Stimulated activated CD8-positive, alpha-beta memory T cell treated with anti-CD3 and anti-CD28 coated beads, Interleukin-7, amount 100 ng/mL, for 24 hours (primary cell): Measurements from ENCODE around the gene SERINC3.
"Not testable (repeated sequence)": the region's sequence is repeated elsewhere in the genome, so short reads cannot be mapped to it uniquely, and the experiment has no call there.

ENCODE experiments used
- DNase-seq: peaks from one replicate; pipeline ENCODE4 v3.0.0-alpha.2; 2020; ENCODE audit warnings: low read depth

The SERINC3 gene

GRCh38 chr20:44491635-44492395, 30.1 kb downstream of the SERINC3 start:
- DNase-seq = no peak

GRCh38 chr20:44489931-44490330, 31.9 kb downstream of the SERINC3 start:
- no peak for DNase-seq

- DNase-seq = no peak
Observed at GRCh38 chr20:44489223-44489622, 32.6 kb downstream of the SERINC3 start.

- DNase-seq = no peak
Observed at GRCh38 chr20:44488551-44488950, 33.3 kb downstream of the SERINC3 start.

- DNase-seq = no peak
Observed at GRCh38 chr20:44485830-44486198, 36.1 kb downstream of the SERINC3 start.

GRCh38 chr20:44485078-44485829, 36.6 kb downstream of the SERINC3 start:
- DNase-seq = no peak

- DNase-seq = no peak
Observed at GRCh38 chr20:44483112-44483511, 38.8 kb downstream of the SERINC3 start.

- DNase-seq = no peak
Observed at GRCh38 chr20:44481719-44482416, 40.0 kb downstream of the SERINC3 start.

- DNase-seq = no peak
Observed at GRCh38 chr20:44480097-44480496, 41.8 kb downstream of the SERINC3 start.

GRCh38 chr20:44479643-44480042, 42.2 kb downstream of the SERINC3 start:
- no peak for DNase-seq

- no peak for DNase-seq
Observed at GRCh38 chr20:44478206-44478605, 43.7 kb downstream of the SERINC3 start.

- no peak for DNase-seq
Observed at GRCh38 chr20:44477151-44477550, 44.7 kb downstream of the SERINC3 start.

GRCh38 chr20:44475694-44476560, 45.9 kb downstream of the SERINC3 start, which contains the start of gene TTPAL:
Gene TTPAL (plus strand): TSS chr20:44475874. CDS start chr20:44480000, 4,126 bp downstream.
- peak; percentile 75 for DNase-seq

GRCh38 chr20:44475372-44475693, 46.5 kb downstream of the SERINC3 start:
- DNase-seq = no peak

- not testable (repeated sequence) for DNase-seq
Observed at GRCh38 chr20:44472283-44472682, 49.6 kb downstream of the SERINC3 start.

- DNase-seq = no peak
Observed at GRCh38 chr20:44471481-44471882, 50.4 kb downstream of the SERINC3 start.

GRCh38 chr20:44470327-44470726, 51.5 kb downstream of the SERINC3 start:
- DNase-seq = no peak

- DNase-seq = no peak
Observed at GRCh38 chr20:44468044-44468782, 53.7 kb downstream of the SERINC3 start.

GRCh38 chr20:44467289-44467883, 54.5 kb downstream of the SERINC3 start:
- DNase-seq = no peak

- no peak for DNase-seq
Observed at GRCh38 chr20:44465001-44465560, 56.8 kb downstream of the SERINC3 start.
